ENCODE data around the gene ZNF302. TPM values are rescaled to one million over a fixed set of nuclear protein-coding genes. Genes with fewer than 3 reads are reported as not detected.

ZNF302 gene
- polyA plus RNA-seq, 1 experiment, result 11.0 TPM

DNA sequence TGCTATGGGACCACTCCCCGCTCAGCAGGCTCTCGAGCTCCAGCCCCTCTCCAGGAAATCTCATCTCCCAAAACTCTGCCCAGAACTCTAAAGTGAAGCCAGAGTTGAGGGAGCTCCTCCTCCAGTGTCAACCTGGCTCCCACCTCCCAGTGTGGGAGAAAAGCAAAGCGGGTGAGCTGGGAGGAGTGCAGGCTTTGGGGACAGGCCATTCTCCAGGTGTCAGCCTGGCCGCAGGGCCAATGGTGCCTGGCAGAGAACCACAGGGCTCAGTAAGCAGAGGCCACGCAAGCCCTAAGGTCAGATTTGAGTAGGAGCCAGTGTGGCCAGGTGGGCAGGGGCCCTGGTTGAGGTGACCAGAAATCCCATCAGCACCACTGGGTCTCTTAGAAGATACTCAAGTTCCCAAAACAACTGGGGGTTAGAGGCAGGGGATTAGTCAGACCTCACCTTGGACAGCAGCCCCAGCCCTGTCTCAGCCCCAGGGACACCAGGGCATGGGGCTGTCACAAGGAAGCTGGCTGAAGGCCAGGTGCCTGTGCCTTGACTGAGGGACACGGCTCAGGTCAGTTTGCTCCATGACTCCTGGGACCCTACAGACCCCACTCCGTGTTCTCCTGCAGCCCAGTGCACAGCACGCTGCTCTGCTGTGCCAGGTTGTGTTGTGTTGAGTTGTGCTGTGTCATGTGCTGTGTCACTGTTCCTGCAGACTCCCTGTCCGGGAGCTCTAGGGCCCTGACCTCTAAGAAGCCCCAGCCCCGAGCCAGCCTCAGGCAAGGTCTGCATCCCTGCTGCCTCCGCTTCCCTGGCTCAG lies 53.7 kb downstream of the ZNF302 start:
- ChIA-PET POLR2A (no interaction called here), CTCF (no interaction called here)
- no peak for DNase-seq (ENCODE audit: low read depth)
- Histone ChIP-seq H3K4me3 (ENCODE audit: low read depth, low read length) (no peak overlapping the region), H3K27me3 (ENCODE audit: control insufficient read depth, insufficient read depth, low read length) (peaks cover 1% of the 10 kb centered on the region; the same call in 1 of the 2 replicates), H3K36me3 (ENCODE audit: control insufficient read depth, insufficient read depth, low read length) (peaks cover 2% of the 10 kb centered on the region; the same call in 1 of the 2 replicates)
- TF ChIP-seq CTCF (IDR thresholded peaks at IDR 0.05; ENCODE audit: insufficient read depth, low read depth, low read length), result no peak

GRCh38 chr19:34731964-34732363 lies 54.5 kb downstream of the ZNF302 start:
- DNase-seq (ENCODE audit: low read depth), result no peak
- peaks cover 2% of the 10 kb centered on the region; the same call in 1 of the 2 replicates for H3K36me3 ChIP-seq (ENCODE audit: control insufficient read depth, insufficient read depth, low read length)
- no peak overlapping the region for H3K4me3 ChIP-seq (ENCODE audit: low read depth, low read length)
- POLR2A ChIA-PET, result no interaction called here
- CTCF ChIA-PET, result no interaction called here
- peaks cover 1% of the 10 kb centered on the region; the same call in 1 of the 2 replicates for H3K27me3 ChIP-seq (ENCODE audit: control insufficient read depth, insufficient read depth, low read length)
- TF ChIP-seq CTCF (IDR thresholded peaks at IDR 0.05; ENCODE audit: insufficient read depth, low read depth, low read length), result no peak

GRCh38 chr19:34732612-34733211 lies 55.2 kb downstream of the ZNF302 start:
- Histone ChIP-seq H3K4me3 (ENCODE audit: low read depth, low read length) (peak overlapping the region; percentile 86), H3K36me3 (ENCODE audit: control insufficient read depth, insufficient read depth, low read length) (peaks cover 4% of the 10 kb centered on the region), H3K27me3 (ENCODE audit: control insufficient read depth, insufficient read depth, low read length) (peaks cover 1% of the 10 kb centered on the region; the same call in 1 of the 2 replicates)
- no peak for TF ChIP-seq CTCF (IDR thresholded peaks at IDR 0.05; ENCODE audit: insufficient read depth, low read depth, low read length)
- ChIA-PET POLR2A (interaction anchor here (0.6 kb wide), 1 partner anchor 87 kb away, joined by 8 read pairs; no protein-coding TSS in a partner anchor), CTCF (no interaction called here)
- DNase-seq (ENCODE audit: low read depth), result no peak

DNA sequence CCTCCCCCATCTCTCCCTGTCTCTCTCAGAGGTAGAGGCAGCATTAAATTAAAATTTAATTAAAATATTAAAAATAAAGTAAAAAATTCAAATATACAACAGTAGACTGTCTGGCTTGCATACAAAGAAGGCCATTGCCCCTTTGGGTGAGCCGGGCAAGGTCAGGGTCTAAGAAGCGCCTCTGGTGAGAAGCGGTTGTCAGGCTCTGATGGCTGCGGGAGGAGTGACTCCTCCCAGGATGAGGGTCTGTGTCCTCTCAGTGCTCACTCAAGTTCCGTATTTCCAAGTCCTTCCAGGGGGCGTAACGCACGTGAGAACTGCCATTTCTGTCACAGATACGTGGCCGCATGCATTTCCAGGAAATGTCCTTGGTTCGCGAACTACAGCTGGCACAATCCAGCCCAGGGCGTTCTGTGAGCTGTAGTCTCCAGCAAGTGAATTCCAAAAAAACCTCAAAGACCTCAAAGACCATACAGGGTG lies 55.8 kb downstream of the ZNF302 start:
- DNase-seq (ENCODE audit: low read depth), result no peak
- CTCF ChIA-PET, result no interaction called here
- no peak for TF ChIP-seq CTCF (IDR thresholded peaks at IDR 0.05; ENCODE audit: insufficient read depth, low read depth, low read length)
- POLR2A ChIA-PET, result interaction anchor here (0.6 to 1.0 kb wide), 2 partner anchors 51 to 87 kb away, joined by 4 to 8 read pairs; no protein-coding TSS in a partner anchor
- Histone ChIP-seq H3K27me3 (ENCODE audit: control insufficient read depth, insufficient read depth, low read length) (no peaks in the 10 kb centered on the region), H3K4me3 (ENCODE audit: low read depth, low read length) (peak overlapping the region; percentile 86), H3K36me3 (ENCODE audit: control insufficient read depth, insufficient read depth, low read length) (peaks cover 4% of the 10 kb centered on the region)
